ENCODE results near the gene ENO3.

DNA sequence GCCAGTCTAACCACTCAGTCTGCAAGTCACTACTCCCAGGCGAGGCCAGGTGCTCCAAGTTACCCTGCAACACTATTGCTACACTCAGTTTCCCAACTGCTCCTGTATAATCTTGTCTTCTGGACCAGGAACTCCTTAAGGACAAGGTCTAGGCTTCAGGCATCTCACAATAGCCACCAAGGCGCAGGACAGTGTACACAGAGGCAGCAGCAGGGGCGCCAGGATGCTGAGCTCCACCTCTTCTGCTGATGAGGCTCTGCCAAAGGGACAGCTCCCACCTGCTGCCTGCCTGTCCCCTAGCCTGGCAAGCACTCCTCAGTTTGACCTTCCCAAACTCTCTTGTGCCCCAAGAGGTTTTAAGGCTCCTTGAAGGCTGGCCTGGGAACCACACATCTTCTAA is 14.5 kb upstream of the ENO3 start:
- TF ChIP-seq CTBP1 (IDR thresholded peaks at IDR 0.05; ENCODE audit: borderline replicate concordance): no peak
- no peak for TF ChIP-seq FOXM1 (IDR thresholded peaks at IDR 0.05; ENCODE audit: borderline replicate concordance)

All from HEK293T (cell line).